Left ventricle myocardium inferior (tissue), 1 donor: ENCODE results near the gene CSAD. TPM values are rescaled to one million over a fixed set of nuclear protein-coding genes. Genes with fewer than 3 reads are reported as not detected.
"Not testable (repeated sequence)": the region's sequence is repeated elsewhere in the genome, so short reads cannot be mapped to it uniquely, and the experiment has no call there.

Source experiments
- DNase-seq: peaks from one replicate; pipeline ENCODE4 v3.0.0-alpha.2; 2020
- H3K27ac ChIP-seq: fragments of 200-600 bp; replicated peaks from 2 replicates; pipeline ENCODE4 v1.8.0; 2021
- H3K27me3 ChIP-seq: fragments of 200-600 bp; 2 replicates; pipeline ENCODE4 v1.8.0; 2021; ENCODE audit warnings: low read depth
- H3K36me3 ChIP-seq: fragments of 200-600 bp; 2 replicates; pipeline ENCODE4 v1.8.0; 2021
- H3K4me1 ChIP-seq: fragments of 200-600 bp; 2 replicates; pipeline ENCODE4 v1.8.0; 2021
- H3K4me3 ChIP-seq: fragments of 200-600 bp; 2 replicates; pipeline ENCODE4 v1.8.0; 2021; ENCODE audit warnings: mild to moderate bottlenecking, moderate library complexity
- H3K9me3 ChIP-seq: fragments of 200-600 bp; replicated peaks from 2 replicates; pipeline ENCODE4 v1.8.0; 2021
- CTCF ChIP-seq: fragments of 200-600 bp; IDR thresholded peaks from 2 replicates; pipeline ENCODE4 v1.8.0; 2021; ENCODE audit warnings: antibody characterized with exemption, mild to moderate bottlenecking, borderline replicate concordance
- intact Hi-C: fragments of 100-400 bp; cut with micrococcal nuclease; formaldehyde crosslinking; loops from one replicate; pipeline ENCODE4 v1.11.0; 2022
- total RNA-seq: library from RNA; stranded (reverse); fragmentation: NEBNext Ultra II Directional; extraction: Animal tissue kit (Norgen Biotek cat#: 25700); gene quantifications from one replicate; pipeline ENCODE4 v1.2.1, GENCODE V29; 2021
- donor health status: DM: no; HTN: yes; CAD: no; lungs with severe emphysema.

The CSAD gene
- total RNA-seq, 1 donor from 2014 or later = 12.2 TPM

GRCh38 chr12:53115112-53115890, 65.4 kb downstream of the CSAD start:
- H3K9me3 ChIP-seq = no peaks in the 10 kb centered on the region
- peaks cover 17% of the 10 kb centered on the region for H3K4me1 ChIP-seq
- no peak overlapping the region for H3K4me3 ChIP-seq
- no peak for TF ChIP-seq CTCF
- no peaks in the 10 kb centered on the region for H3K27me3 ChIP-seq
- H3K27ac ChIP-seq = peak overlapping the region; percentile 86
- no peaks in the 10 kb centered on the region for H3K36me3 ChIP-seq
- intact Hi-C loops = no loop called here
- no peak for DNase-seq

GRCh38 chr12:53113951-53114350, 66.8 kb downstream of the CSAD start:
- intact Hi-C loops = no loop called here
- no peaks in the 10 kb centered on the region for H3K9me3 ChIP-seq
- no peak for DNase-seq
- peaks cover 17% of the 10 kb centered on the region for H3K4me1 ChIP-seq
- H3K27me3 ChIP-seq = no peaks in the 10 kb centered on the region
- no peak overlapping the region for H3K4me3 ChIP-seq
- TF ChIP-seq CTCF = no peak
- H3K36me3 ChIP-seq = no peaks in the 10 kb centered on the region
- peak overlapping the region; percentile 86 for H3K27ac ChIP-seq

GRCh38 chr12:53113136-53113705, 67.5 kb downstream of the CSAD start:
- Histone ChIP-seq H3K36me3 (no peaks in the 10 kb centered on the region), H3K27ac (no peak overlapping the region), H3K9me3 (no peaks in the 10 kb centered on the region), H3K4me1 (peaks cover 22% of the 10 kb centered on the region), H3K27me3 (no peaks in the 10 kb centered on the region), H3K4me3 (no peak overlapping the region)
- intact Hi-C loops = no loop called here
- TF ChIP-seq CTCF = no peak
- no peak for DNase-seq

GRCh38 chr12:53112431-53112830, 68.3 kb downstream of the CSAD start:
- DNase-seq, H3K36me3 ChIP-seq, intact Hi-C loops, H3K27me3 ChIP-seq, H3K9me3 ChIP-seq, H3K27ac ChIP-seq, H3K4me3 ChIP-seq: not testable (repeated sequence)
- peaks cover 29% of the 10 kb centered on the region for H3K4me1 ChIP-seq

Other genes with a start within 250 kb of the CSAD start
- 3.7 TPM for gene KRT18, start 231.8 kb downstream of the CSAD start, total RNA-seq
- gene EIF4B, start 174.5 kb downstream of the CSAD start, total RNA-seq = 390 TPM
- 109 TPM for gene TNS2, start 130.9 kb downstream of the CSAD start, total RNA-seq
- gene SPRYD3, start 101.5 kb downstream of the CSAD start, total RNA-seq = 49.1 TPM
- gene IGFBP6, start 83.3 kb downstream of the CSAD start, total RNA-seq = 53.0 TPM
- gene SOAT2, start 77.4 kb downstream of the CSAD start, total RNA-seq = not detected
- gene ZNF740, start 203 bp downstream of the CSAD start, total RNA-seq = 26.5 TPM
- 1.1 TPM for gene ITGB7, start 26.3 kb upstream of the CSAD start, total RNA-seq
- gene RARG, start 51.3 kb upstream of the CSAD start, total RNA-seq = 14.9 TPM
- gene ESPL1, start 87.4 kb upstream of the CSAD start, total RNA-seq = 0.36 TPM
- gene PFDN5, start 114.6 kb upstream of the CSAD start, total RNA-seq = 399 TPM
- gene MYG1, start 118.8 kb upstream of the CSAD start, total RNA-seq = 34.8 TPM
- 45.1 TPM for gene AAAS, start 140.7 kb upstream of the CSAD start, total RNA-seq
- gene SP7, start 155.4 kb upstream of the CSAD start, total RNA-seq = not detected
- gene SP1, start 199.3 kb upstream of the CSAD start, total RNA-seq = 27.4 TPM
- gene AMHR2, start 242.9 kb upstream of the CSAD start, total RNA-seq = 0.36 TPM